PFSK-1 (cell line): ENCODE results near the gene YPEL5.

Experiments used
- FOXP2 ChIP-seq: optimal IDR thresholded peaks from 2 replicates; pipeline ENCODE3; 2011; ENCODE audit warnings: borderline replicate concordance, control low read depth, inconsistent platforms; ENCODE audit not compliant: insufficient read depth; ENCODE audit errors: extremely low read length, extremely low read depth
- POLR2AphosphoS5 ChIP-seq: IDR thresholded peaks from 2 replicates; pipeline ENCODE4 v1.6.1; 2012; ENCODE audit warnings: low read depth, mild to moderate bottlenecking, control low read depth, low read length, moderate library complexity
- SIN3A ChIP-seq: IDR thresholded peaks from 2 replicates; pipeline ENCODE4 v1.6.1; 2012; ENCODE audit warnings: mild to moderate bottlenecking, low read length, moderate library complexity, borderline replicate concordance; ENCODE audit not compliant: insufficient read depth
- TAF1 ChIP-seq: IDR thresholded peaks from 2 replicates; pipeline ENCODE4 v1.6.1; 2012; ENCODE audit warnings: low read length, control low read depth, borderline replicate concordance; ENCODE audit not compliant: insufficient read depth
- TF ChIP-seq, protein P1 (sequence below), 2 experiments: IDR thresholded peaks; 2 replicates each; pipeline versions ENCODE4 v1.6.1 to v1.8.0; 2011 to 2012; ENCODE audit warnings: low read depth in 2 of 2, low read length in 2 of 2, control low read depth in 1 of 2, inconsistent platforms in 1 of 2, mild to moderate bottlenecking in 1 of 2, moderate library complexity in 1 of 2; ENCODE audit not compliant: insufficient read depth in 1 of 2

Gene YPEL5

DNA sequence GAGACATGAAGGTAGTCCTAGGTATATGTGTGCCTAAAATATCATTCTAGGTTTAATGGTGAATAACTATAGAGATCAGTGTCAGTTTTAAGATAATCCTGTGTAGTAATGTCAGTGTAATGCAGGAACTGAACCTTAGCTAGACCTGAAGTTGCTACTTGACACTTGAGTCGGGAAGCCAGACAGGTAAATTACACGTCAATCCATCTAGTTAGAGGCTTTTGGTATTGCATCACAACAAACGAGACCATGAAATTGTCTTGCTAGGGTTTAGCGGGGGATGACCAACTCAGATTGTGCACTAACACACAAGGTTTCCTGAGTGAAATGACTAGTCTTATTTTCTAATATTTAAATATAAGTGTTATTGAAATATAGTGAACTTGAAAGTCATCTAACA is 2.0 kb downstream of the YPEL5 start:
- TF ChIP-seq FOXP2 (no peak), POLR2AphosphoS5 (no peak), TAF1 (no peak), SIN3A (no peak)
- TF ChIP-seq, protein P1, sequence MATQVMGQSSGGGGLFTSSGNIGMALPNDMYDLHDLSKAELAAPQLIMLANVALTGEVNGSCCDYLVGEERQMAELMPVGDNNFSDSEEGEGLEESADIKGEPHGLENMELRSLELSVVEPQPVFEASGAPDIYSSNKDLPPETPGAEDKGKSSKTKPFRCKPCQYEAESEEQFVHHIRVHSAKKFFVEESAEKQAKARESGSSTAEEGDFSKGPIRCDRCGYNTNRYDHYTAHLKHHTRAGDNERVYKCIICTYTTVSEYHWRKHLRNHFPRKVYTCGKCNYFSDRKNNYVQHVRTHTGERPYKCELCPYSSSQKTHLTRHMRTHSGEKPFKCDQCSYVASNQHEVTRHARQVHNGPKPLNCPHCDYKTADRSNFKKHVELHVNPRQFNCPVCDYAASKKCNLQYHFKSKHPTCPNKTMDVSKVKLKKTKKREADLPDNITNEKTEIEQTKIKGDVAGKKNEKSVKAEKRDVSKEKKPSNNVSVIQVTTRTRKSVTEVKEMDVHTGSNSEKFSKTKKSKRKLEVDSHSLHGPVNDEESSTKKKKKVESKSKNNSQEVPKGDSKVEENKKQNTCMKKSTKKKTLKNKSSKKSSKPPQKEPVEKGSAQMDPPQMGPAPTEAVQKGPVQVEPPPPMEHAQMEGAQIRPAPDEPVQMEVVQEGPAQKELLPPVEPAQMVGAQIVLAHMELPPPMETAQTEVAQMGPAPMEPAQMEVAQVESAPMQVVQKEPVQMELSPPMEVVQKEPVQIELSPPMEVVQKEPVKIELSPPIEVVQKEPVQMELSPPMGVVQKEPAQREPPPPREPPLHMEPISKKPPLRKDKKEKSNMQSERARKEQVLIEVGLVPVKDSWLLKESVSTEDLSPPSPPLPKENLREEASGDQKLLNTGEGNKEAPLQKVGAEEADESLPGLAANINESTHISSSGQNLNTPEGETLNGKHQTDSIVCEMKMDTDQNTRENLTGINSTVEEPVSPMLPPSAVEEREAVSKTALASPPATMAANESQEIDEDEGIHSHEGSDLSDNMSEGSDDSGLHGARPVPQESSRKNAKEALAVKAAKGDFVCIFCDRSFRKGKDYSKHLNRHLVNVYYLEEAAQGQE (IDR thresholded peaks at IDR 0.05; ENCODE audit: insufficient read depth in 1 of 2, low read depth in 2 of 2, low read length in 2 of 2), result no peak

DNA sequence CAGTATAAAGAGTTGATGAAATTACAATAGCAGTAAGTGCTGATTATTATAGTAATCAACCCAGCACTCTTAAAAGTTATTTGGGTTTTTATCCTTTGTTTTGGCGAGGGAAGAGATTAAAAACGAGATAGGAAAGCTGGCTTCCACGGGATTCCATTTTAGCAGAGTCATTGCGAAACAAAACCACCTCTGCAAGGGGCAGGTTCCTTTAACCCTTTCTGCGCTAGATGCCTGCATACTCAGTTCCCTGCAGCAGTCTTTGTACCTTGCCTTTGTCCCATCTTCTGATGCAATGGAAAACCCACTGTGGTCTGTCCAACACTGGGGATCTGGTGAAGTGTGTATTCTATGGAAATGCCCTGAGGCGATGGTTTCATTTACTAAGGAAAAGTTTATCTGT is 2.7 kb downstream of the YPEL5 start:
- TF ChIP-seq, protein P1 (IDR thresholded peaks at IDR 0.05; ENCODE audit: insufficient read depth in 1 of 2, low read depth in 2 of 2, low read length in 2 of 2), result no peak
- no peak for TF ChIP-seq FOXP2
- no peak for TF ChIP-seq SIN3A
- TF ChIP-seq TAF1, result no peak
- no peak for TF ChIP-seq POLR2AphosphoS5

DNA sequence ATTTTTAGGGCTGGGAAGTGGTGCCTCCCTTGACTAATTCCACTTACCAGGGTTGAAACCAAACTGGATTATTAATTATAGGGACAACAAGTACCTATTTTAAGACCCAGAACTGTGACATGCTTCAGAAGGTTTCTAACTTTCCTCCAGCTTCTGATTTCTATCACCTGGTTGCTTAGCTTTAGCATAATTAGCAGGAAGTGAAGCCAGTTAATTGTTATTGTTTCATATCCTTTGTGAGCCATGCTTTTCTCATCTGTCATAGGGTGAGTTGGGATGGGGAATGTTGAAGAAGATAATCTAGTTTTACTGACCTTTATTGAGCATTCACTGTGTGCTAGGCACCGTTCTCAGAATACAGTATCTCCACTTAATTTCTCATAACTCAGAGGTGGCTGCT is 3.2 kb downstream of the YPEL5 start:
- TF ChIP-seq SIN3A (no peak), FOXP2 (no peak), POLR2AphosphoS5 (no peak), TAF1 (no peak)
- TF ChIP-seq, protein P1 (IDR thresholded peaks at IDR 0.05; ENCODE audit: insufficient read depth in 1 of 2, low read depth in 2 of 2, low read length in 2 of 2), result no peak

DNA sequence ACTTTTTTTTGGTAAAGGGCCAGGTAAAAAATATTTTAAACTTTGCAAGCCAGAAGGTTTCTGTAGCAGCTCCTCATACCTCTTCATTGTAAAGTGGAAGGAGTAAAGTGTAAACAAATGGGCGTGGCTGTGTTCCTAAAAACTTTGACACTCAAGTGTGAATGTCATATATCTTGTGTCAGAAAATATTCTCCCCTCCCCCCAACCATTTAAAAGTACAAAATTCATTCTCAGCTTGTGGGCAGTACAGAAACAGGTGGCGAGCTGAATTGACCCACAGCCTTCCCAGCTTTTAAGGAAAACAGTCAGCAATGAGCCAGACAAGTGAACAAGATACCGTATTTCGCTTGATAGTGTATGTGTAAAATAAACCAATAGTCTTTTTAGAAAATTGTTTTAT is 4.0 kb downstream of the YPEL5 start:
- TF ChIP-seq FOXP2 (no peak), TAF1 (no peak), SIN3A (no peak), POLR2AphosphoS5 (no peak)
- TF ChIP-seq, protein P1 (IDR thresholded peaks at IDR 0.05; ENCODE audit: insufficient read depth in 1 of 2, low read depth in 2 of 2, low read length in 2 of 2), result no peak

DNA sequence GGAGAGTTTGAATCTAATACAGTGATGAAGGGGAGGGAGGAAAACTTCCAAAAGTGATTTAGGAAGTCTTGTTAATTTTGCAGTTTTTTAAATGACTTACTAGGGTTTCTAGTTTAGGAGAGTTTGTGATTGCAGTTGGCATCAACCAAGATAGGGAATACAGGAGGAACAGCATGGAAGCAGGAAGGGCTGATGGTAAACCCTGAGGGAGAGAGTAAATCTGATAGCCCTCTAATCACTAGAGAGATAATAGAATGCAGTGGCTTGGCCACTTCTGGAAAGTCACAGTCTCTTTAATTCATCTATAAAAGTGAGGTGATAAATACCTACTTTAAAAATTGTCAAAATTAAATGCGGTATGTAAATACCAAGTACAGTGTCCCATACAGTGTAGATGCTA is 5.6 kb downstream of the YPEL5 start:
- TF ChIP-seq POLR2AphosphoS5, result no peak
- TF ChIP-seq FOXP2, result no peak
- TF ChIP-seq TAF1, result no peak
- TF ChIP-seq, protein P1 (IDR thresholded peaks at IDR 0.05; ENCODE audit: insufficient read depth in 1 of 2, low read depth in 2 of 2, low read length in 2 of 2), result no peak
- TF ChIP-seq SIN3A, result no peak
